Measurements from ENCODE around the gene LEF1.

- TF ChIP-seq CTCF (IDR thresholded peaks at IDR 0.05) = no peak
- no peak for TF ChIP-seq ZFX (IDR thresholded peaks at IDR 0.05; ENCODE audit: borderline replicate concordance)
Observed at GRCh38 chr4:108163351-108163750, 5.4 kb downstream of the LEF1 start.

Data from 22Rv1 (cell line).